ENCODE measurements around the gene KCNC2. TPM values are rescaled to one million over a fixed set of nuclear protein-coding genes. Genes with fewer than 3 reads are reported as not detected.

KCNC2 gene
- total and polyA plus RNA-seq, 2 donors (not counting 3 experiments of a cell fraction or from before 2014, with no cell fraction given): not detected

GRCh38 chr12:75065482-75065881, 144.2 kb downstream of the KCNC2 start:
- no peaks in the 10 kb centered on the region for H3K27me3 ChIP-seq (ENCODE audit: control insufficient read depth in 2 of 2, insufficient read depth in 2 of 2, low read length in 2 of 2)
- no peaks in the 10 kb centered on the region for H3K36me3 ChIP-seq (ENCODE audit: control insufficient read depth in 2 of 2, extremely low read depth in 1 of 2, insufficient read depth in 2 of 2, low read length in 2 of 2)
- no peak overlapping the region for H3K4me2 ChIP-seq (ENCODE audit: insufficient read depth, low read length)
- CTCF ChIA-PET: no interaction called here
- intact Hi-C loops (cut with micrococcal nuclease): no loop called here
- dilution Hi-C loops (cut with MboI; ENCODE audit: extremely low pct_ligation_motif_present, low sequenced_read_pairs): no loop called here
- H3K27ac ChIP-seq (ENCODE audit: insufficient read depth, low read depth, low read length): no peak overlapping the region
- BruUV-seq (replicated peaks): no TSS peak
- FAIRE-seq (no peak), DNase-seq (ENCODE audit: low read depth, low spot score) (no peak)
- H4K20me1 ChIP-seq (replicated peaks; ENCODE audit: control insufficient read depth, extremely low read depth, insufficient read depth, low read length): no peaks in the 10 kb centered on the region
- no peaks in the 10 kb centered on the region for H3K79me2 ChIP-seq (ENCODE audit: control insufficient read depth, insufficient read depth, low read length)
- H3K4me3 ChIP-seq (replicated peaks in 1 of 3; ENCODE audit: insufficient read depth in 1 of 3, low read depth in 1 of 3, low read length in 3 of 3): no peak overlapping the region
- no peaks in the 10 kb centered on the region for H3K9me3 ChIP-seq (replicated peaks; ENCODE audit: control insufficient read depth, insufficient read depth, low read length)
- POLR2A ChIA-PET: no interaction called here
- no peak for TF ChIP-seq FOS (IDR thresholded peaks at IDR 0.05; ENCODE audit: borderline replicate concordance, insufficient read depth, low read length)
- TF ChIP-seq MAX (IDR thresholded peaks at IDR 0.05; ENCODE audit: insufficient read depth, insufficient read length): no peak
- TF ChIP-seq GATA2 (IDR thresholded peaks at IDR 0.05; ENCODE audit: insufficient read depth, insufficient read length, low read depth, low read length): no peak
- TF ChIP-seq JUN (IDR thresholded peaks at IDR 0.05; ENCODE audit: borderline replicate concordance, insufficient read depth, insufficient read length, low read depth): no peak
- no peak for TF ChIP-seq POLR2AphosphoS5 (IDR thresholded peaks at IDR 0.05; ENCODE audit: insufficient read depth, low read depth, low read length)
- TF ChIP-seq EZH2 (IDR thresholded peaks at IDR 0.05; ENCODE audit: borderline replicate concordance, low read depth, low read length, severe bottlenecking): no peak
- no peaks in the 10 kb centered on the region for H3K4me1 ChIP-seq (ENCODE audit: control insufficient read depth, extremely low read depth, insufficient read depth, low read length)
- no peaks in the 10 kb centered on the region for H3K9me1 ChIP-seq (replicated peaks; ENCODE audit: control insufficient read depth, extremely low read depth, insufficient read depth, low read length)
- H3K9ac ChIP-seq (replicated peaks; ENCODE audit: extremely low read depth, insufficient read depth, low read length): no peak overlapping the region
- H2AFZ ChIP-seq (ENCODE audit: low read depth, low read length): no peak overlapping the region

GRCh38 chr12:75062691-75063090, 146.9 kb downstream of the KCNC2 start:
- CTCF ChIA-PET: no interaction called here
- H2AFZ ChIP-seq (ENCODE audit: low read depth, low read length): no peak overlapping the region
- dilution Hi-C loops (cut with MboI; ENCODE audit: extremely low pct_ligation_motif_present, low sequenced_read_pairs) (no loop called here), intact Hi-C loops (cut with micrococcal nuclease) (no loop called here)
- POLR2A ChIA-PET: no interaction called here
- H3K4me3 ChIP-seq (replicated peaks in 1 of 3; ENCODE audit: insufficient read depth in 1 of 3, low read depth in 1 of 3, low read length in 3 of 3): no peak overlapping the region
- no peaks in the 10 kb centered on the region for H3K36me3 ChIP-seq (ENCODE audit: control insufficient read depth in 2 of 2, extremely low read depth in 1 of 2, insufficient read depth in 2 of 2, low read length in 2 of 2)
- H3K79me2 ChIP-seq (ENCODE audit: control insufficient read depth, insufficient read depth, low read length): no peaks in the 10 kb centered on the region
- no peaks in the 10 kb centered on the region for H3K9me1 ChIP-seq (replicated peaks; ENCODE audit: control insufficient read depth, extremely low read depth, insufficient read depth, low read length)
- H3K27ac ChIP-seq (ENCODE audit: insufficient read depth, low read depth, low read length): no peak overlapping the region
- no peaks in the 10 kb centered on the region for H3K27me3 ChIP-seq (ENCODE audit: control insufficient read depth in 2 of 2, insufficient read depth in 2 of 2, low read length in 2 of 2)
- no TSS peak for BruUV-seq (replicated peaks)
- H3K9me3 ChIP-seq (replicated peaks; ENCODE audit: control insufficient read depth, insufficient read depth, low read length): no peaks in the 10 kb centered on the region
- FAIRE-seq (no peak), DNase-seq (ENCODE audit: low read depth, low spot score) (no peak)
- no peak overlapping the region for H3K4me2 ChIP-seq (ENCODE audit: insufficient read depth, low read length)
- H4K20me1 ChIP-seq (replicated peaks; ENCODE audit: control insufficient read depth, extremely low read depth, insufficient read depth, low read length): no peaks in the 10 kb centered on the region
- H3K4me1 ChIP-seq (ENCODE audit: control insufficient read depth, extremely low read depth, insufficient read depth, low read length): no peaks in the 10 kb centered on the region
- TF ChIP-seq GATA2 (IDR thresholded peaks at IDR 0.05; ENCODE audit: insufficient read depth, insufficient read length, low read depth, low read length): no peak
- TF ChIP-seq JUN (IDR thresholded peaks at IDR 0.05; ENCODE audit: borderline replicate concordance, insufficient read depth, insufficient read length, low read depth): no peak
- no peak for TF ChIP-seq POLR2A (IDR thresholded peaks at IDR 0.05; ENCODE audit: low read depth, low read length)
- no peak for TF ChIP-seq EZH2 (IDR thresholded peaks at IDR 0.05; ENCODE audit: borderline replicate concordance, low read depth, low read length, severe bottlenecking)
- no peak for TF ChIP-seq POLR2AphosphoS5 (IDR thresholded peaks at IDR 0.05; ENCODE audit: insufficient read depth, low read depth, low read length)
- no peak for TF ChIP-seq FOS (IDR thresholded peaks at IDR 0.05; ENCODE audit: borderline replicate concordance, insufficient read depth, low read length)
- no peak for TF ChIP-seq CTCF (IDR thresholded peaks at IDR 0.05; ENCODE audit: extremely low read depth in 1 of 2, insufficient read depth in 1 of 2, low read depth in 1 of 2, low read length in 2 of 2)
- TF ChIP-seq MAX (IDR thresholded peaks at IDR 0.05; ENCODE audit: insufficient read depth, insufficient read length): no peak
- no peak for TF ChIP-seq MYC (IDR thresholded peaks at IDR 0.05; ENCODE audit: low read depth, low read length)
- H3K9ac ChIP-seq (replicated peaks; ENCODE audit: extremely low read depth, insufficient read depth, low read length): no peak overlapping the region

Measured in endothelial cell of umbilical vein (primary cell).